GM23338 (cell line): ENCODE measurements around the gene ELFN1. TPM values are rescaled to one million over a fixed set of nuclear protein-coding genes. Genes with fewer than 3 reads are reported as not detected.

Source experiments
- ATAC-seq: fragments of 200-7000 bp; cut with Tn5 transposase; 3 replicates; pipeline ENCODE4 v1.9.1; 2020
- DNase-seq: peaks from one replicate; pipeline ENCODE4 v3.0.0-alpha.2; 2015; ENCODE audit warnings: low spot score
- H2AFZ ChIP-seq: fragments of 200-600 bp; sonication (generic); 2 replicates; pipeline ENCODE4 v1.8.0; 2016; ENCODE audit warnings: antibody characterized with exemption, mild to moderate bottlenecking, moderate library complexity
- H3F3A ChIP-seq: fragments of 200-600 bp; sonication (generic); replicated peaks from 2 replicates; pipeline ENCODE4 v1.8.0; 2017; ENCODE audit warnings: antibody characterized with exemption, mixed run types, low read depth
- H3K27ac ChIP-seq: fragments of 200-600 bp; sonication (generic); 2 replicates; pipeline ENCODE4 v1.6.1; 2016; ENCODE audit warnings: low read depth
- H3K27me3 ChIP-seq: fragments of 200-600 bp; sonication (generic); 2 replicates; pipeline ENCODE4 v1.8.0; 2016; ENCODE audit warnings: mild to moderate bottlenecking, mixed run types, moderate library complexity; ENCODE audit not compliant: insufficient read depth
- H3K36me3 ChIP-seq: fragments of 200-600 bp; sonication (generic); 2 replicates; pipeline ENCODE4 v1.8.0; 2016; ENCODE audit warnings: mild to moderate bottlenecking; ENCODE audit not compliant: insufficient read depth
- H3K4me1 ChIP-seq: fragments of 200-600 bp; sonication (generic); 2 replicates; pipeline ENCODE4 v1.8.0; 2016; ENCODE audit warnings: mild to moderate bottlenecking, moderate library complexity; ENCODE audit not compliant: insufficient read depth
- H3K4me2 ChIP-seq: fragments of 200-600 bp; sonication (generic); 2 replicates; pipeline ENCODE4 v1.7.1; 2017; ENCODE audit warnings: mixed run types
- H3K4me3 ChIP-seq: fragments of 200-600 bp; sonication (generic); 2 replicates; pipeline ENCODE4 v1.6.1; 2016; ENCODE audit warnings: mixed run types
- H3K79me2 ChIP-seq: fragments of 200-600 bp; sonication (generic); replicated peaks from 2 replicates; pipeline ENCODE4 v1.8.0; 2017; ENCODE audit warnings: mild to moderate bottlenecking; ENCODE audit not compliant: insufficient read depth
- H3K9me2 ChIP-seq: fragments of 200-600 bp; sonication (generic); 2 replicates; pipeline ENCODE4 v1.8.0; 2017; ENCODE audit not compliant: insufficient read depth
- H4K20me1 ChIP-seq: fragments of 200-600 bp; sonication (generic); replicated peaks from 2 replicates; pipeline ENCODE4 v1.8.0; 2017; ENCODE audit warnings: mild to moderate bottlenecking; ENCODE audit not compliant: insufficient read depth
- H3K27ac Mint-ChIP-seq: 2 replicates; pipeline ENCODE4 v1.8.0; 2020; ENCODE audit warnings: inconsistent platforms, mild to moderate bottlenecking, moderate library complexity, mixed read lengths
- H3K27me3 Mint-ChIP-seq: 3 replicates; pipeline ENCODE4 v1.8.0; 2022; ENCODE audit warnings: low read depth, mild to moderate bottlenecking, moderate library complexity, mixed read lengths, inconsistent platforms; ENCODE audit not compliant: insufficient read depth, poor library complexity
- H3K36me3 Mint-ChIP-seq: 3 replicates; pipeline ENCODE4 v1.8.0; 2021; ENCODE audit warnings: low read depth, mild to moderate bottlenecking, inconsistent platforms, moderate library complexity, mixed read lengths
- H3K4me1 Mint-ChIP-seq: 3 replicates; pipeline ENCODE4 v1.8.0; 2020; ENCODE audit warnings: mild to moderate bottlenecking, inconsistent platforms, mixed read lengths
- H3K4me3 Mint-ChIP-seq: 3 replicates; pipeline ENCODE4 v1.8.0; 2021; ENCODE audit warnings: moderate library complexity, mild to moderate bottlenecking, inconsistent platforms, mixed read lengths
- H3K9me3 Mint-ChIP-seq: 3 replicates; pipeline ENCODE4 v1.8.0; 2020; ENCODE audit warnings: moderate library complexity, mild to moderate bottlenecking, inconsistent platforms, mixed read lengths
- CREB1 ChIP-seq: fragments of 250-450 bp; sonication (Bioruptor Pico); IDR thresholded peaks from 2 replicates; pipeline ENCODE4 v1.5.0; 2020; ENCODE audit warnings: low read depth, mild to moderate bottlenecking, moderate library complexity
- CTCF ChIP-seq, 2 experiments: fragments of 200-600 bp in 1 of 2; sonication (generic) in 1 of 2; conservative IDR thresholded peaks; 2 replicates each; pipeline versions ENCODE4 v1.5.1 to v1.6.1; 2016 to 2017; ENCODE audit warnings: antibody characterized with exemption in 2 of 2, low read depth in 2 of 2, mild to moderate bottlenecking in 2 of 2, moderate library complexity in 1 of 2
- ETS1 ChIP-seq: IDR thresholded peaks from 2 replicates; pipeline ENCODE4 v1.6.1; 2016; ENCODE audit warnings: antibody characterized with exemption
- EZH2 ChIP-seq: fragments of 200-600 bp; sonication (generic); IDR thresholded peaks from one replicate; pipeline ENCODE4 v1.8.0; 2017; ENCODE audit warnings: antibody characterized with exemption, mild to moderate bottlenecking, low read depth; ENCODE audit not compliant: unreplicated experiment
- EZH2phosphoT487 ChIP-seq: fragments of 200-600 bp; sonication (generic); IDR thresholded peaks from one replicate; pipeline ENCODE4 v1.8.1; 2018; ENCODE audit warnings: antibody characterized with exemption; ENCODE audit not compliant: unreplicated experiment
- JUNB ChIP-seq: IDR thresholded peaks from one replicate; pipeline ENCODE4 v1.6.1; 2016; ENCODE audit warnings: antibody characterized with exemption; ENCODE audit not compliant: unreplicated experiment
- NANOG ChIP-seq: IDR thresholded peaks from 2 replicates; pipeline ENCODE4 v1.6.1; 2016; ENCODE audit warnings: antibody characterized with exemption, borderline replicate concordance
- POLR2AphosphoS5 ChIP-seq: IDR thresholded peaks from 2 replicates; pipeline ENCODE4 v1.6.1; 2016; ENCODE audit warnings: antibody characterized with exemption, low read depth
- REST ChIP-seq: IDR thresholded peaks from one replicate; pipeline ENCODE4 v1.6.1; 2018; ENCODE audit warnings: antibody characterized with exemption; ENCODE audit not compliant: unreplicated experiment
- STAT1 ChIP-seq: IDR thresholded peaks from one replicate; pipeline ENCODE4 v1.6.1; 2016; ENCODE audit warnings: antibody characterized with exemption; ENCODE audit not compliant: unreplicated experiment
- ZNF331 ChIP-seq: fragments of 250-450 bp; sonication (Bioruptor Pico); IDR thresholded peaks from 2 replicates; pipeline ENCODE4 v1.5.0; 2020; ENCODE audit warnings: low read depth, mild to moderate bottlenecking, moderate library complexity
- ZNF462 ChIP-seq: fragments of 250-450 bp; sonication (Bioruptor Pico); IDR thresholded peaks from 2 replicates; pipeline ENCODE4 v1.5.0; 2020; ENCODE audit warnings: mild to moderate bottlenecking, moderate library complexity
- polyA plus RNA-seq: library from polyadenylated mRNA; unstranded; fragments of >200 nt; fragmentation: Nextera tagmentation; extraction: Ambion mirVana; gene quantifications from 2 replicates; pipeline ENCODE4 v1.2.1, GENCODE V29; 2016
- total RNA-seq: library from RNA; depleted of rRNA; stranded (reverse); fragments of >200 nt; shearing (Covaris generic); gene quantifications from 2 replicates; pipeline ENCODE4 v1.2.3, GENCODE V29; 2014

ELFN1 gene
- total and polyA plus RNA-seq, 2 experiments from 2014 or later: 0.08 to 3.5 TPM

- no peak for TF ChIP-seq EZH2phosphoT487
- TF ChIP-seq EZH2: no peak
- no peak for TF ChIP-seq ETS1
- no peak for TF ChIP-seq POLR2AphosphoS5
- TF ChIP-seq NANOG: no peak
- no peak for TF ChIP-seq CREB1
Observed at GRCh38 chr7:1705856-1706255, 35.8 kb downstream of the ELFN1 start (continued).

GRCh38 chr7:1706381-1706720 lies 36.3 kb downstream of the ELFN1 start:
- Mint-ChIP-seq H3K9me3 (peaks cover 34% of the 10 kb centered on the region), H3K27me3 (peaks cover 9% of the 10 kb centered on the region), H3K4me1 (peaks cover 34% of the 10 kb centered on the region), H3K4me3 (no peak overlapping the region), H3K36me3 (peaks cover 30% of the 10 kb centered on the region; the same call in 2 of the 3 replicates), H3K27ac (no peak overlapping the region)
- Histone ChIP-seq H4K20me1 (no peaks in the 10 kb centered on the region), H3K4me3 (no peak overlapping the region), H3K4me2 (no peak overlapping the region), H3F3A (no peaks in the 10 kb centered on the region), H3K9me2 (no peaks in the 10 kb centered on the region; the same call in 1 of the 2 replicates), H3K36me3 (peaks cover 3% of the 10 kb centered on the region; the same call in 1 of the 2 replicates), H3K27me3 (no peaks in the 10 kb centered on the region), H3K4me1 (peaks cover 23% of the 10 kb centered on the region; the same call in 1 of the 2 replicates), H2AFZ (no peak overlapping the region), H3K79me2 (no peaks in the 10 kb centered on the region), H3K27ac (no peak overlapping the region)
- DNase-seq: no peak
- ATAC-seq: no peak
- TF ChIP-seq EZH2 (no peak), ZNF331 (CRISPR knock-in tag) (no peak), JUNB (no peak), REST (no peak), NANOG (no peak), ETS1 (no peak), POLR2AphosphoS5 (no peak), ZNF462 (CRISPR knock-in tag) (no peak), STAT1 (no peak), CTCF (conservative IDR thresholded peaks at IDR 0.05; ENCODE audit: low read depth in 2 of 2) (no peak)
